Caco-2 (cell line): ENCODE data around the gene HNRNPUL1. TPM values are rescaled to one million over a fixed set of nuclear protein-coding genes. Genes with fewer than 3 reads are reported as not detected.
A peak's percentile ranks its signal among the peaks of the same experiment; 100 is the strongest.

ENCODE experiments used
- BruUV-seq: library from RNA; stranded (reverse); fragments of 400-500 nt; replicated peaks from 2 replicates; lab custom pipeline; 2021; lab: Mats Ljungman, UMichigan
- CTCF ChIA-PET: fragments of 300-600 bp; sonication (Branson Sonifier 250); formaldehyde crosslinking; loops from one replicate; lab custom pipeline; 2022; ENCODE audit warnings: antibody characterized with exemption; lab: Charles Lee
- POLR2A ChIA-PET: fragments of 300-600 bp; sonication (Branson Sonifier 250); formaldehyde crosslinking; loops from one replicate; lab custom pipeline; 2022; ENCODE audit warnings: antibody characterized with exemption; lab: Charles Lee
- DNase-seq, 2 experiments: peaks; one replicate each; pipeline versions ENCODE4 v3.0.0 to v3.0.0-alpha.2; 2020 to 2022
- H3K27me3 ChIP-seq: replicated peaks from 2 replicates; pipeline ENCODE4 v1.6.0; 2011; ENCODE audit warnings: low read length; ENCODE audit not compliant: control insufficient read depth, insufficient read depth
- H3K36me3 ChIP-seq: 2 replicates; pipeline ENCODE4 v1.5.1; 2011; ENCODE audit warnings: low read length; ENCODE audit not compliant: control insufficient read depth, insufficient read depth
- H3K4me1 ChIP-seq: fragments of 250-450 bp; sonication (Bioruptor Pico); 2 replicates; pipeline ENCODE4 v1.5.1; 2020; ENCODE audit warnings: mild to moderate bottlenecking
- H3K4me3 ChIP-seq: 2 replicates; pipeline ENCODE4 v1.5.1; 2011; ENCODE audit warnings: low read depth, mild to moderate bottlenecking, control low read depth, low read length
- H3K9me3 ChIP-seq: fragments of 250-450 bp; sonication (Bioruptor Pico); 2 replicates; pipeline ENCODE4 v1.5.1; 2020; ENCODE audit warnings: mild to moderate bottlenecking, moderate library complexity
- H3K27ac Mint-ChIP-seq: one replicate; pipeline ENCODE4 v1.8.0; 2022; ENCODE audit warnings: mixed read lengths; ENCODE audit not compliant: unreplicated experiment
- H3K27me3 Mint-ChIP-seq: one replicate; pipeline ENCODE4 v1.8.0; 2022; ENCODE audit warnings: mixed read lengths; ENCODE audit not compliant: insufficient read depth, unreplicated experiment
- H3K36me3 Mint-ChIP-seq: one replicate; pipeline ENCODE4 v1.8.0; 2022; ENCODE audit warnings: mild to moderate bottlenecking, mixed read lengths; ENCODE audit not compliant: insufficient read depth, unreplicated experiment
- H3K4me1 Mint-ChIP-seq: one replicate; pipeline ENCODE4 v1.8.0; 2022; ENCODE audit warnings: low read depth, mixed read lengths; ENCODE audit not compliant: unreplicated experiment
- H3K4me3 Mint-ChIP-seq: one replicate; pipeline ENCODE4 v1.8.0; 2022; ENCODE audit warnings: mild to moderate bottlenecking, moderate library complexity, mixed read lengths; ENCODE audit not compliant: unreplicated experiment
- H3K9me3 Mint-ChIP-seq: one replicate; pipeline ENCODE4 v1.8.0; 2022; ENCODE audit warnings: mixed read lengths; ENCODE audit not compliant: unreplicated experiment
- CTCF ChIP-seq, 2 experiments: fragments of 200-600 bp in 1 of 2; IDR thresholded peaks; 1 replicate in 1 of 2; 2 replicates in 1 of 2; pipeline versions ENCODE4 v1.5.1 to v1.8.0; 2011 to 2022; ENCODE audit warnings: antibody characterized with exemption in 1 of 2, control low read depth in 1 of 2, inconsistent platforms in 1 of 2, low read depth in 1 of 2, low read length in 1 of 2, mild to moderate bottlenecking in 1 of 2, moderate library complexity in 1 of 2; ENCODE audit not compliant: insufficient read depth in 1 of 2, severe bottlenecking in 1 of 2, unreplicated experiment in 1 of 2
- intact Hi-C: fragments of 100-400 bp; cut with micrococcal nuclease; formaldehyde crosslinking; loops from one replicate; pipeline ENCODE4 v1.10.0; 2022; ENCODE audit not compliant: unreplicated experiment
- total RNA-seq: library from RNA; stranded (reverse); gene quantifications from 2 replicates; pipeline ENCODE4 v1.2.3, GENCODE V29; 2022

HNRNPUL1 gene
- total RNA-seq, 1 experiment from 2014 or later: 322 TPM

GRCh38 chr19:41264581-41265394, 616 bp downstream of the HNRNPUL1 start:
- intact Hi-C loops: loop anchor here (2.0 kb wide), 1 partner anchor 466 kb away; the partner anchor contains the start of gene EGLN2
- Histone ChIP-seq H3K36me3 (0 out of 2 replicates have a peak, but pooled peaks cover 3% of the 10 kb centered on the region), H3K9me3 (no peaks in the 10 kb centered on the region), H3K4me3 (peak overlapping the region; percentile 86), H3K27me3 (no peaks in the 10 kb centered on the region), H3K4me1 (peaks cover 11% of the 10 kb centered on the region)
- peak; percentile 73 to 78 for DNase-seq
- Mint-ChIP-seq H3K4me1 (peaks cover 30% of the 10 kb centered on the region), H3K9me3 (no peaks in the 10 kb centered on the region), H3K4me3 (peak overlapping the region; percentile 83), H3K27ac (peak overlapping the region; percentile 87), H3K36me3 (peaks cover 78% of the 10 kb centered on the region), H3K27me3 (no peaks in the 10 kb centered on the region)
- TF ChIP-seq CTCF (IDR thresholded peaks at IDR 0.05; ENCODE audit: insufficient read depth in 1 of 2, low read depth in 1 of 2, low read length in 1 of 2, severe bottlenecking in 1 of 2, unreplicated experiment in 1 of 2): no peak
- CTCF ChIA-PET: interaction anchor here (0.5 to 3.8 kb wide), 9 partner anchors 34 to 177 kb away, joined by 3 to 118 read pairs (median 5); partner anchors contain the start of gene TGFB1
- POLR2A ChIA-PET: interaction anchor here (0.6 to 2.5 kb wide), 8 partner anchors 12 to 659 kb away, joined by 3 to 13 read pairs (median 4); partner anchors contain the start of genes B9D2 and RAB4B
- no TSS peak for BruUV-seq

GRCh38 chr19:41265395-41266153, 1.4 kb downstream of the HNRNPUL1 start:
- Mint-ChIP-seq H3K4me3 (peak overlapping the region; percentile 83), H3K9me3 (no peaks in the 10 kb centered on the region), H3K27me3 (no peaks in the 10 kb centered on the region), H3K27ac (peak overlapping the region; percentile 87), H3K4me1 (peaks cover 30% of the 10 kb centered on the region), H3K36me3 (peaks cover 86% of the 10 kb centered on the region)
- intact Hi-C loops: loop anchor here (2.0 kb wide), 1 partner anchor 467 kb away; the partner anchor contains the start of gene EGLN2
- CTCF ChIA-PET: interaction anchor here (0.6 to 0.7 kb wide), 2 partner anchors 61 to 178 kb away, joined by 3 to 5 read pairs; no protein-coding TSS in a partner anchor
- H3K27me3 ChIP-seq: no peaks in the 10 kb centered on the region
- DNase-seq: peak in 1 of 2 experiments; percentile 36
- POLR2A ChIA-PET: interaction anchor here (0.6 kb wide), 2 partner anchors 72 to 1008 kb away, joined by 4 to 5 read pairs; no protein-coding TSS in a partner anchor
- TF ChIP-seq CTCF (IDR thresholded peaks at IDR 0.05; ENCODE audit: insufficient read depth in 1 of 2, low read depth in 1 of 2, low read length in 1 of 2, severe bottlenecking in 1 of 2, unreplicated experiment in 1 of 2): no peak
- BruUV-seq: no TSS peak
- 0 out of 2 replicates have a peak, but pooled peaks cover 3% of the 10 kb centered on the region for H3K36me3 ChIP-seq
- peak overlapping the region; percentile 86 for H3K4me3 ChIP-seq
- H3K9me3 ChIP-seq: no peaks in the 10 kb centered on the region
- H3K4me1 ChIP-seq: peaks cover 11% of the 10 kb centered on the region

GRCh38 chr19:41269055-41269454, 4.9 kb downstream of the HNRNPUL1 start:
- no peaks in the 10 kb centered on the region for H3K27me3 Mint-ChIP-seq
- H3K4me1 ChIP-seq: peaks cover 11% of the 10 kb centered on the region
- ChIA-PET CTCF (interaction anchor here (0.6 kb wide), 1 partner anchor 65 kb away, joined by 4 read pairs; no protein-coding TSS in a partner anchor), POLR2A (no interaction called here)
- peaks cover 23% of the 10 kb centered on the region for H3K4me1 Mint-ChIP-seq
- no peaks in the 10 kb centered on the region for H3K9me3 ChIP-seq
- no peak overlapping the region for H3K4me3 Mint-ChIP-seq
- no peak overlapping the region for H3K27ac Mint-ChIP-seq
- no peak for DNase-seq
- intact Hi-C loops: no loop called here
- peaks cover 99% of the 10 kb centered on the region for H3K36me3 Mint-ChIP-seq
- no peak overlapping the region for H3K4me3 ChIP-seq
- H3K27me3 ChIP-seq: no peaks in the 10 kb centered on the region
- BruUV-seq: no TSS peak
- no peaks in the 10 kb centered on the region for H3K9me3 Mint-ChIP-seq
- peaks cover 16% of the 10 kb centered on the region for H3K36me3 ChIP-seq
- TF ChIP-seq CTCF (IDR thresholded peaks at IDR 0.05; ENCODE audit: insufficient read depth in 1 of 2, low read depth in 1 of 2, low read length in 1 of 2, severe bottlenecking in 1 of 2, unreplicated experiment in 1 of 2): no peak
